AG20443 (cell line): Measurements from ENCODE around the gene HERC2.
"Not testable (repeated sequence)": the region's sequence is repeated elsewhere in the genome, so short reads cannot be mapped to it uniquely, and the experiment has no call there.

Experiments used
- DNase-seq: peaks from one replicate; pipeline ENCODE4 v3.0.0; 2012; ENCODE audit warnings: low spot score, mixed read lengths

The HERC2 gene

DNA sequence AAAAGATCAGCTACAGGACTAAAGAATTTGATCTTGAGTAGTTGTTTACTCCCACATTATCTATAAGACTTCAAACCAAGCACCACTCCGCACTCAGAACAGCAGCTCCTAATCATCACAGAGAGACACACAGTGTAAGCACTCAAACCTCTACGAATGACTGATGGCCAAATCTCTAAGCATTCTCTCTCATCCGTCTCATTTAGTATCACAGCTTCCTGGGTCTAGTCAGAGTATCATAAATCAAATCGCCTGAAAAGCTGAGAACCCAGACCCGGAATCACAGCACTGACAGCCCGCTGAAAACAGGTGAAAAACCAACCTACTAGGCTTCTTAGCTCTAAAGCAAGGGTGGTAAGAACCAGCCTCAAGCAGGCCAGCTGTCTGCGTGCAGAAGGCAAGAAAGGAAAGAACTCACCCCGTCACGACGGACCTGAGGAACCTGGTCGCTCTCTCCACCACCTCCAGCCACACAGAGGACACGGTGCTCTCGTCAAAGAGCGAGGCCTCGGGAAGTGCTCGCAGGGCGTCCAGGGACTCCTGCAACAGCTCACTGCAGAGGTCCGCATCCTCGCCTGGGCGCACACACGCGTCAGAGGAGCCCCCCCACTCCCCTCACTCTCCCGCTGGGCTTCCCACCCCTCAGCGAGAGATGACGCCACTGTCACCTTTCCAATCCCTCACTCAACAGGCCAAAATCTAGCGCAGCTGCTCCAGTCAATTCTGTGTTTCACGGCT, 47.9 kb downstream of the HERC2 start:
- DNase-seq: no peak

DNA sequence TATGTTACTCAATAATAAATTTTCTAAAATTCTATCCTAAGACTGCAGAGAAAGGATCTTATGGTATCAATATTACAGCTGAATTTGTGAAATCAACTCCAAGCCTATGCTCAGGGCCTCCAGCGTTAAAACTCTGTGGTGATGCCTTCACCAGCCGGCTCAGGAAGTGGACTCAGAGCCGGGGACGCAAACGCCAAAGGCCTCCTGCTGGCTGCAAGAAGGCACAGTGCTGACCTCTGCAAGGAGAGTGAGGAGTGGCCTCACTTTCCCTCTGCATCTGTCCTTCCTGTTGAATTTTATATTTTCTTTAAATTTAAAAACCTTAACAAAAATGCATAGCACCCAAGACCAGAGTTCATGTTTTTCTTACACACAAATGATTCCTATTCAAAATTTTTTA, 48.5 kb downstream of the HERC2 start:
- no peak for DNase-seq

DNA sequence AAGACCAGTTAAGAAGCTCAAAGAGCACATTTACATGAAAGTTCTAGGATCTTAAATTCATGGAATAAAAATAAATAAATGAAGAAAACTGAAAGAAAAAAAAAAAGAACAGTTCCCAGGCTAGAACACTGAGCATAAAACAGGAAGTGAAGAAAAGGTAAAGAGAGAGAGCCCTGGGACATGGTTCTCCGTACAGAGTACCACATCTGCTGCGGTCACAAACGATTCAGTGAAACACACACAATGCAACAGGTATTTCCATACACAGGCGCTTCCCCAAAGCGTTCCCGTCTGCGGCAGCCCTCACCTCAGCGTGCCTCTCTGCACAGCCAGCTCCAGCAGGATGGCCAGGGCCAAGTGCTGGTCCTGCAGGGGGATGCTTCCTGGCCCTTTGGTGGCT, 49.4 kb downstream of the HERC2 start:
- DNase-seq: no peak

DNA sequence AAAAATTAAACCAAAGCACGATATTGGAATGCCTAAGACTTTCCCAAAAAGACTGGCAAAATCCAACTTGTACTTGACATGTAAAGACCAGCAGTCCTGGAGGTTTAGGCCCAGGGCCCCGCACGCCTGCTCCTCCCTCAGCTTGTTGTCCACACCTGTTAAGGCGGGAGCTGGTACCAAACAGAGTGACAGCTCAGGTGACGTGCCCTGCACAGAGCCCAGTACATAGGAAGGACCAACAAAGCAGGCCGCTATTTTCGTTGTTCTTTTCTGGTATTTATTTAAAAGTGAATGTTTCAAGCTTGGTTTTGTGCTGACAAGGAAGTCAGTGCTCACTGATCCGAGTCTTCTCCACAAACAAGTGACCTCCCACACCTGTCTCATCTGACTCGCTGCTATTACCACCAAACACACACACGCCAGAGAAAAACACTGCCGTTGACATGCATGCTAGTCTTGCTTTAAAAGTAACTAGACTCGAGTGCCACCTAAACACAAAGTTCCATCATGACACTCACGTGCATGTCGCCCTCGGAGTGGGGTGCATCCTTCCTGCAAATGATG, 50.2 kb downstream of the HERC2 start:
- no peak for DNase-seq

GRCh38 chr15:28269097-28269496, 52.9 kb downstream of the HERC2 start:
- no peak for DNase-seq

GRCh38 chr15:28267727-28268126, 54.3 kb downstream of the HERC2 start:
- no peak for DNase-seq

DNA sequence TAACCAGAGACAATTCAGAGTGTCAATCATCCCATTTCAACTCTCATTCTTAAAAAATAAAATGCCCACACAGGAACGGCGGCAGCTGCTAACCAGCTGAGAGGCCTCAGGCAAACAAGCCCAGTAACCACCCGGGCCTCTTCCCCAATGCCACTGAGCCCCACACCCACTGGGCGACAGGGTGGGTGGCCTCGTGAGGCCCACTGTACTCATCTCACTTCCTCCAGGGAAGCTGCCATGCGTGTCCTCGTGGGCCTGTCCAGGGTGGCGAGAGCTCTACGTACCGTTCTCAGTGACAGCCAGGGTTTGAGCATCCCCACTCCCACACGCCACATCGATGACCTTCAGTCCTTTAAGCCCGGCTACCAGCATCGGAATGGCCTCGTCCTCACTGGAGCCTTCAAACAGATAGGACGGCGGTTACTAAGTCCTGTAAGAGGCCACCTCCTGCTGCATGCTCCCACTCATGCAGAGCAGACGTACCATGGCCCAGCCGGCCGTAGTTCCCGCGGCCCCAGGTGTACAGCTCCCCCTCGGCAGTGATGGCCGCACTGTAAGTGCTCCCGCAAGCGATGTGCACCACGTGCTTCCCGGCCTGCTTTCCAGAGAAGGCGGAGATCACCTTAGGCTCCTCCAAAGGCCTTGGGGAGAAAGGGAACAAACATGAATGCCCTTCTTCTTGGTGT, 56.5 kb downstream of the HERC2 start:
- DNase-seq: no peak

- DNase-seq: no peak
Measured at GRCh38 chr15:28264166-28264565, 57.8 kb downstream of the HERC2 start.

GRCh38 chr15:28262438-28262837, 59.5 kb downstream of the HERC2 start:
- DNase-seq: no peak

GRCh38 chr15:28260722-28261121, 61.3 kb downstream of the HERC2 start:
- no peak for DNase-seq

- no peak for DNase-seq
Measured at GRCh38 chr15:28260317-28260716, 61.7 kb downstream of the HERC2 start.

GRCh38 chr15:28255965-28256364, 66.0 kb downstream of the HERC2 start:
- no peak for DNase-seq

DNA sequence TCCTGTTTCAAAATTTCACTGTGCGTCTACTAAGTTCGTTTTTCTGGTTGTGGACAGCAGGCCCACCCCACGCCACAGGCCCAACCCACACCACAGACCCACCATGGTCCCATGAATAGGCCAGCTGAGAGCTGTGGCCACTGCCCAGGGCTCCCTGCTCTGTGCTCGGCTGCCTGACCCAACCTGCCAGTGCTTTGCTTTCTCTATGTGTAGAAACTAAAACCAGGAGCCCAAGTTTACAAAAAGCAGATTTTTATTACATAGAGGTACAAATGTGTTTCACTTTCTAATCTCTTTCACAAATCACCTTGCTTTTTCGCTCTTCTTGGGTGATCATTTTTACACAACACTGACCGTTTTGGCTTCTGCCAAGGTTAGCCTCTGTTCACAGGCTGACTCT, 69.1 kb downstream of the HERC2 start:
- no peak for DNase-seq

DNA sequence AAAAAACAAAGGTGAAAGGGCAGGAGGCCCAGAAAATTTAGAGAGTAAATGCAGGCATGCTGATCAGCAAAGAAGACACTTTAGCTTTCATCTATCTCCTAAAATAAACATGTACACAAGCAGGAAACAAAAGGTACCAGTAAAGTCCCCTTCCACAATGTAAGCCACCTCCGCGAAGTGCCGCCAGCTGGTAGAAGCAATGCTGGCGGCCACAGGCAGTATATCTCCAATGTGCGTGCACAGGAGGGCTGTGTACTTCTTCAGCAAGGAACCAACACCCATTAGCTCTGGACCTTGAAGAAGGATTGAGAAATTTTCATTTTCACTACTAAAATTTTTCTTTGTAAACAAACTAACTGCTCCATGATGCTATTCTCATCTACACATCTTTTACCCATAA, 75.4 kb downstream of the HERC2 start:
- no peak for DNase-seq

- no peak for DNase-seq
Measured at GRCh38 chr15:28243901-28244300, 78.1 kb downstream of the HERC2 start.

DNA sequence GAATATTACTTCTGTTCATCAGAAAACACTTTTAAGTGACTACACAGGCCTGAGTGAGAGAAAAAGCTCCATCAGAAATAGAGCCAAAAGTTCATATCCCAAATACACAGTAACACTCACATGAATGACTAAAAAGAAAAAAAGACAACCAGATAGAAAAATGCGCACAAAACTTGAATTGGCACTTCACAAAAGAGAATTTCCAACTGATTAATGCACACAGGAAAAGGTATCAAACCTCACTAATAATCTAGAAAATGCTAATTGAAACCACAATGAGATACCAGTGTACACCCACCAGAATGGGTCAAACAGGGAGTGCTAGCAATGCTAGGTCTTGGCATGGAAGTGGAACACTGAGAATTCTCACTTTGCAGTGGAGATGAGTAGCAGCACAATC, 78.6 kb downstream of the HERC2 start:
- DNase-seq: no peak

- DNase-seq: not testable (repeated sequence)
Measured at GRCh38 chr15:28238296-28238695, 83.7 kb downstream of the HERC2 start.

- DNase-seq: not testable (repeated sequence)
Measured at GRCh38 chr15:28231743-28232142, 90.2 kb downstream of the HERC2 start.

DNA sequence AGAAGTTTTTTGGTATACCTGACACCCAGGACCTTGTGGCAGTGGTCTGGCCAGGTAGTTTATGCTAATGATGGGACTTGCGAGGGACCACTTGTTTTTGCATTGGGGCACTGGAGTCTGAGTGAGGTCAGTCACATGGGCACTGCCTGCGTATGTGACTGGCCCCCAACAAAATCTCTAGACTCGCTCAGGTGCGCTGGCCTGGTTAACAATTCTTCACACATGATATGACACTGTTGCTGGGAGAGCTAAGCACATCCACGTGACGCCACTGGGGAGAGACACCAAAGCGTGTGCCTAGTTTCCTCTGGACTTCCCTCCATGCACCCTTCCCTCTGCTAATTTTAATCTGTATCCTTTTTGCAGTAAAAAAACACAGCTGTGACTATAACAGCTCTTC, 90.6 kb downstream of the HERC2 start:
- not testable (repeated sequence) for DNase-seq

- DNase-seq: not testable (repeated sequence)
Measured at GRCh38 chr15:28228990-28229640, 92.9 kb downstream of the HERC2 start.

GRCh38 chr15:28228096-28228495, 93.9 kb downstream of the HERC2 start:
- DNase-seq: no peak

GRCh38 chr15:28227303-28227702, 94.7 kb downstream of the HERC2 start:
- DNase-seq: not testable (repeated sequence)

GRCh38 chr15:28222612-28223011, 99.4 kb downstream of the HERC2 start:
- DNase-seq: not testable (repeated sequence)
